Brain microvascular endothelial cell (primary cell): ENCODE results near the gene PRR13.
"Not testable (repeated sequence)": the region's sequence is repeated elsewhere in the genome, so short reads cannot be mapped to it uniquely, and the experiment has no call there.

Experiments
- DNase-seq: peaks from one replicate; pipeline ENCODE4 v3.0.0-alpha.2; 2020
- H3K27ac ChIP-seq: fragments of 250-450 bp; sonication (Bioruptor Pico); 2 replicates; pipeline ENCODE4 v1.5.1; 2020; ENCODE audit warnings: mild to moderate bottlenecking, moderate library complexity
- H3K27me3 ChIP-seq: fragments of 250-450 bp; sonication (Bioruptor Pico); replicated peaks from 2 replicates; pipeline ENCODE4 v1.5.1; 2020; ENCODE audit warnings: mild to moderate bottlenecking
- H3K36me3 ChIP-seq: fragments of 250-450 bp; sonication (Bioruptor Pico); replicated peaks from 2 replicates; pipeline ENCODE4 v1.5.1; 2020; ENCODE audit warnings: mild to moderate bottlenecking
- H3K4me3 ChIP-seq: 2 replicates; pipeline ENCODE4 v1.5.1; 2011; ENCODE audit warnings: low read depth, mild to moderate bottlenecking, control low read depth, low read length, moderate library complexity
- in situ Hi-C: cut with HindIII; loops from 2 replicates; pipeline ENCODE4 v1.10.0; 2017; ENCODE audit warnings: low sequenced_read_pairs, low pct_ligation_motif_present
- TF ChIP-seq, protein P1 (sequence below): IDR thresholded peaks from 2 replicates; pipeline ENCODE4 v1.5.1; 2011; ENCODE audit warnings: low read depth, mild to moderate bottlenecking, moderate library complexity, low read length, control low read depth, inconsistent platforms; ENCODE audit errors: missing control alignments

The PRR13 gene

DNA sequence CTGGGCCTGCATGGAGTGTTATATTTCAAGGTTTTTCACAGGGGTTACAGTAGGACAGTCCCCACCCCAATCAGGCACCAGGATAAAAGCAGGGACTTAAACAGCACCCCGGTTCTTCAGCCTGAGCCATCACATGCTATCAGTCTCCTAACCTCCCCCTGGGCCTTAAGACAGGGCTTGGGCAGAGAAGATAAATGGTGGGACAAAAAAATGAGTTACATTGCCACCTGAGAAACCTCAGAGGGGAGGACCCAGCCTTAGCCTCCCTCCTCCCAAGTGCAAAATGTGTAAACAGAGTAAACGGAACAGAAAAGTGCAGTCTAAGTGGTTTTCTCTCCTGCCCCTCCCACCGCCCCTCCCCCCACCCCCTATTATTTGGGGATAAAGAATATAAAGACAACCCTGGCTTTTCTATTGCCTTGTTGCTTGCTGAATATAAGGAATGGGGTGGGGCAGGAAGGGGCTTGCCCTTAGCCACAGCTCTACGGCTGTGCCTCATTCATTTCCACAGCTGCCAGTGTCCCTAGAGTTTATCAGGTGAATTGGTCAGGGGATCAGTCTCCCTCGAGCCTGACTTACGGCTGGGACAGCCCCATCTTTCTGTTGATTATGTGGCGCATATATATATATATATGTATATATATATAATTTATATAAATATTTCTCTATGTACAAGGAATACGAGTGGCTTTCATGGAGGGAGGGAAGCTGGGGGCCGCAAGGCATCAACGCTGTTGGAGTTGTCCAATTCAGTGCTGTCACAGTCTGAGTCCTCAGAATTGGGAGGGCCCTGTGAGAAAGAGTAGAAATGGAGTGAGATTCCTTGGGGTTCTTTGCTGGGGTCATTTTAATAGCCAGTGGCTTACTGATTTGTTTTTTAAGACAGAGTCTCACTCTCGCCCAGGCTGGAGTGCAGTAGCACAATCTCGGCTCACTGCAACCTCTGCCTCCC, 39.2 kb downstream of the PRR13 start:
- H3K4me3 ChIP-seq: no peak overlapping the region
- TF ChIP-seq, protein P1, sequence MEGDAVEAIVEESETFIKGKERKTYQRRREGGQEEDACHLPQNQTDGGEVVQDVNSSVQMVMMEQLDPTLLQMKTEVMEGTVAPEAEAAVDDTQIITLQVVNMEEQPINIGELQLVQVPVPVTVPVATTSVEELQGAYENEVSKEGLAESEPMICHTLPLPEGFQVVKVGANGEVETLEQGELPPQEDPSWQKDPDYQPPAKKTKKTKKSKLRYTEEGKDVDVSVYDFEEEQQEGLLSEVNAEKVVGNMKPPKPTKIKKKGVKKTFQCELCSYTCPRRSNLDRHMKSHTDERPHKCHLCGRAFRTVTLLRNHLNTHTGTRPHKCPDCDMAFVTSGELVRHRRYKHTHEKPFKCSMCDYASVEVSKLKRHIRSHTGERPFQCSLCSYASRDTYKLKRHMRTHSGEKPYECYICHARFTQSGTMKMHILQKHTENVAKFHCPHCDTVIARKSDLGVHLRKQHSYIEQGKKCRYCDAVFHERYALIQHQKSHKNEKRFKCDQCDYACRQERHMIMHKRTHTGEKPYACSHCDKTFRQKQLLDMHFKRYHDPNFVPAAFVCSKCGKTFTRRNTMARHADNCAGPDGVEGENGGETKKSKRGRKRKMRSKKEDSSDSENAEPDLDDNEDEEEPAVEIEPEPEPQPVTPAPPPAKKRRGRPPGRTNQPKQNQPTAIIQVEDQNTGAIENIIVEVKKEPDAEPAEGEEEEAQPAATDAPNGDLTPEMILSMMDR: no peak
- H3K36me3 ChIP-seq: peaks cover 91% of the 10 kb centered on the region
- H3K27me3 ChIP-seq: no peaks in the 10 kb centered on the region
- in situ Hi-C loops: no loop called here
- peak overlapping the region; percentile 11 for H3K27ac ChIP-seq
- no peak for DNase-seq

DNA sequence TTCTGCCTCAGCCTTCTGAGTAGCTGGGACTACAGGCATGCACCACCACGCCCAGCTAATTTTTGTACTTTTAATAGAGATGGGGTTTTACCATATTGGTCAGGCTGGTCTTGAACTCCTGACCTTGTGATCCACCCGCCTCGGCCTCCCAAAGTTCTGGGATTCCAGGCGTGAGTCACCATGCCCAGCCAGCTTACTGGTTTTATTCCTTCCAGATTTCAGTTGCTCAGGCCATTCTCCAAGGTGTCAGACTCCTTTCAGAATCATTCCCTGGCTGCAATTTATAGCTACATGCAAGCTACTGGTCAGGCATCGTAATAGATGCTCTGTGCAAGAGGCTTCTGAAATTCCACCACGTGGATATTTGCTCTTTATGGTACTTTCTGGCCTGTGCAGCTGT, 39.9 kb downstream of the PRR13 start:
- H3K4me3 ChIP-seq, H3K27me3 ChIP-seq, in situ Hi-C loops: not testable (repeated sequence)
- DNase-seq: peak; percentile 41
- Histone ChIP-seq H3K36me3 (peaks cover 87% of the 10 kb centered on the region), H3K27ac (peak overlapping the region; percentile 11)

DNA sequence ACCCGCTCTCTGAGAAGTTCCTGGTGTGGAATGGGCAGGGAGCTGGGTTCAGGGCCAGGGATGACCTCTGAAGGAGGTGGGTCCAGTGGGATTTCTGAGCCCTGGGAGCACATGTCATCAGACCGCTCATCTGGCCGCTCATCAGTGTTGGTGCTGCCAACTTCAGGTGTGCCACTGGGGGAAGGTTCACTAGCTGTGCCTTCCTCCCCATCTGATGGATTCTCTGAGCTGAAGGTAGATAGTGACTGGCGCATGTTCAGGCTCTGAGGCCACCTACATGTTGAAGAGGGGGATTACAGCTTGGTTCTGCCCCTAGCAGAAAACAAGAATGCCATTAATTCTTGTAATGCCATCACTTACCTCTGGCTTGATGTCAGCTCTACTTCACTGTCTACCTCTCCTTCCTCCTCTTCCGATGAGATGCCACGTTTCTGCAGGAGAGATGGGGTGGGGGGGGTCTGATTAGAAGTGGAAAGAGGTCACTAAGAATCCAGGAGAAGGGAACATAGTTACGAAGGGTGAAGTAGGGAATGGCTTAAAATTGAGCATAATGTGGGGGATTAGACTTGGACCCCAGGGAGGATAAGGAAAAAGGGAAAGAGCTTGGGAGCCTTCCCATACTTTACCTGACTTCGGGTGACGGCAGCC, 40.5 kb downstream of the PRR13 start:
- TF ChIP-seq, protein P1: peak; percentile 53
- no peak overlapping the region for H3K27ac ChIP-seq
- in situ Hi-C loops: no loop called here
- H3K36me3 ChIP-seq: peaks cover 81% of the 10 kb centered on the region
- no peak for DNase-seq
- H3K27me3 ChIP-seq: no peaks in the 10 kb centered on the region
- no peak overlapping the region for H3K4me3 ChIP-seq

DNA sequence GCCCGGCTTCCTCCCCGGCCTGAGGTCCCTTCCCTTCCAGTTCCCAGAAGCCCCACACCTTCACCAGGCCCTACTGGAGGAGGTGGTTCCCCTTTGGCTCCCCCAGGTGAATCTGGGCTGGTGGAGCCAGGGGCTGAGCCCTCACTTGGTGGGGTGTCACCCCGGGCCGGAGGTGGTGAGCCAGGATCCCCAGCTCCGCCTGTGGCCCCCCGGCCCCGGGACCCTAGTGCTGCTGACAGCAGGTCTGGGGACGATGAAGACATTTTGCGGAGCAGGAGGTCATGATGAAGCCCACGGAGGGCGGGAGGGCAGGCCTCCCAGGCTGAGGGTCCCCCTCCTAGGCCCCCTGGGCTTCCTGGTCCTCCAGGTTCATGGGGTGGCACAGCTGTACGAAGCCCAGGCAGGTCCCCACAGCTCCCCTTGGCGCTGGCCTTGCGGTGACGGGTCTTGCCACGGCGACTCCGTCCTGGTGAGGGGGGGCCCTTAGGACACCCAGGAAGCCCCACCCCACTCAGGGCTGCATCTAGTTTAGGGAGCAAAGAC, 41.2 kb downstream of the PRR13 start:
- no peak for DNase-seq
- H3K27ac ChIP-seq: no peak overlapping the region
- in situ Hi-C loops: no loop called here
- H3K4me3 ChIP-seq: no peak overlapping the region
- no peaks in the 10 kb centered on the region for H3K27me3 ChIP-seq
- H3K36me3 ChIP-seq: peaks cover 77% of the 10 kb centered on the region
- TF ChIP-seq, protein P1: no peak

DNA sequence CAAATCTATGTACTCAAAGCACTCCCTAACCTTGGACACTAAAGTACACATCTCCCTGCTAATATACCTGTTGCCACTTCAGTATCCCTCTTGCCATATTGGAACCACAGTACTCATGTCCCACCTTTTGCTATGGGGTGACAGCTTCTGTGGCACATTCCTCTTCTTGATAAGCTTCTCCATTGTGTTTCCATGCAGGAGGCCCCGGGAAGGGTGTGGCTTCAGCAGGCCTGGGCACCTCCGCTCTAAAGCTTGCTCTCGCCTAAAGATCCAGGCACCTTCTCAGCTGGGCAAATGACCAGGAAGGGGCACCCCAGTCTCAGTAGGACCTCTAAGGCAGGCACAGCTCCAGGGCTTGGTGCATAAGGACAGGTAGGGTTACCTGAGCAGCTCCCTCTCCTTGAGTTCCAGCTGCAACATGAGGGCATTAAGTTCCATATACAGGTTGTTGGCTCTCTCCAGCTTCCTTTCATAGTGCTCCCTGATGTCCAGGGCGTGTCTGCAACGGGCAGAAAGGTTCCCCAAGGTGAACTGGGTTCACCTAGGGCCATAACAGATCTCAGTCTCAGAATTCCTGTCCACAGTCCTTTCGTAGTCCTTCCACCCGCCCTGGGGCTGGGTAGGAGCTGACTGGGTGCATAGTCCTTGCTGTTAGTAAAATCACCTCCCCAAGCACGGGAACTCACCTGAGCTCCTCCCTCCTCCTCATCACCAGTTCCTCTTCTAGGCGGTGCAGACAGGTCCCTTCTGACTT, 41.9 kb downstream of the PRR13 start:
- in situ Hi-C loops: no loop called here
- no peaks in the 10 kb centered on the region for H3K27me3 ChIP-seq
- no peak overlapping the region for H3K27ac ChIP-seq
- peaks cover 70% of the 10 kb centered on the region for H3K36me3 ChIP-seq
- no peak overlapping the region for H3K4me3 ChIP-seq
- DNase-seq: no peak
- TF ChIP-seq, protein P1: no peak
